COR-L47 (cell line): ENCODE results near the gene KLHL4.
"Not testable (repeated sequence)": the region's sequence is repeated elsewhere in the genome, so short reads cannot be mapped to it uniquely, and the experiment has no call there.

Experiments
- DNase-seq: peaks from one replicate; lab custom pipeline; 2025; lab: John Stamatoyannopoulos, UW

The KLHL4 gene, protein sequence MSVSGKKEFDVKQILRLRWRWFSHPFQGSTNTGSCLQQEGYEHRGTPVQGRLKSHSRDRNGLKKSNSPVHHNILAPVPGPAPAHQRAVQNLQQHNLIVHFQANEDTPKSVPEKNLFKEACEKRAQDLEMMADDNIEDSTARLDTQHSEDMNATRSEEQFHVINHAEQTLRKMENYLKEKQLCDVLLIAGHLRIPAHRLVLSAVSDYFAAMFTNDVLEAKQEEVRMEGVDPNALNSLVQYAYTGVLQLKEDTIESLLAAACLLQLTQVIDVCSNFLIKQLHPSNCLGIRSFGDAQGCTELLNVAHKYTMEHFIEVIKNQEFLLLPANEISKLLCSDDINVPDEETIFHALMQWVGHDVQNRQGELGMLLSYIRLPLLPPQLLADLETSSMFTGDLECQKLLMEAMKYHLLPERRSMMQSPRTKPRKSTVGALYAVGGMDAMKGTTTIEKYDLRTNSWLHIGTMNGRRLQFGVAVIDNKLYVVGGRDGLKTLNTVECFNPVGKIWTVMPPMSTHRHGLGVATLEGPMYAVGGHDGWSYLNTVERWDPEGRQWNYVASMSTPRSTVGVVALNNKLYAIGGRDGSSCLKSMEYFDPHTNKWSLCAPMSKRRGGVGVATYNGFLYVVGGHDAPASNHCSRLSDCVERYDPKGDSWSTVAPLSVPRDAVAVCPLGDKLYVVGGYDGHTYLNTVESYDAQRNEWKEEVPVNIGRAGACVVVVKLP

DNA sequence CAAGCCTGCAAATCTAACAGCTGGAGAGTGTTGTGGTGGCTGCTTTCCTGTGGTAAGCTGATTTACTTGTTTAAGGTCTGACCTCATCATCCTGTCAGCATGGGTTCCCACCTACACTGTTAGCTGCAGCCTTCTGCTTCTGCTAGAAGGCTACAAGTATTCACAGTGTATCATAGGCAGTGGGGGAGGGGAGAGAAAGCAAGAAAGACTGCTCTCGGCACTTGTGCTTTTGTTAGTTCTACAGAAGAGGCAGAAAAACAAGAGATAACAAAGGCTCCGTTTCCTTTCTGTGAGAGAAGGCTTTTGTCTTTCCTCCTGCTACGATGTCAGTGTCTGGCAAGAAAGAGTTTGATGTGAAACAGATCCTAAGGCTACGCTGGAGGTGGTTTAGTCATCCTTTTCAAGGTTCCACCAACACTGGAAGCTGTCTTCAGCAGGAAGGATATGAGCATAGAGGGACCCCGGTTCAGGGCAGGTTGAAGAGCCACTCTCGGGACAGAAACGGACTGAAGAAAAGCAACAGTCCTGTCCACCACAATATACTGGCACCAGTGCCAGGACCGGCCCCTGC is at the start of gene KLHL4:
TSS of gene KLHL4 (plus strand) at position 232 of the 571 bp plus-strand sequence. CDS start at position 324, 92 bp downstream.
- no peak for DNase-seq

DNA sequence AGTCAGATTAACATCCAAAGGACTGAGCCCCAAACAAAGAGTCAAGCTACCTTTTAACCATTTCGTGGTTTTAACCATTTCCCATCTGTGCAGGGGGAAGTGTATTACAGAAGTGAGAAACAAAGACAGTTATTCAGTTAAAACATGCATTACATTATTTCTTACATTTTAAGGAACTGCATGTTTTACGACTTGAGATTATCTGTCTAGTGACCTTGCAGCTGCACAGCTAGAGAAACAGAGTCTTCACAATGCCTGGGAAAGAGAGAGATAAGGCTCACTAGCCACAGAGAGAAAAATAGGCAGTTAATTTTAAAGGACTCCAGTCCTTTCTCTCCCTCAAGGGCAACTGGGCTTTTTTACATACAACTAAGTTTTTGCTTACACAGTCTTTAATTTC is 48.7 kb upstream of the KLHL4 start:
- no peak for DNase-seq

DNA sequence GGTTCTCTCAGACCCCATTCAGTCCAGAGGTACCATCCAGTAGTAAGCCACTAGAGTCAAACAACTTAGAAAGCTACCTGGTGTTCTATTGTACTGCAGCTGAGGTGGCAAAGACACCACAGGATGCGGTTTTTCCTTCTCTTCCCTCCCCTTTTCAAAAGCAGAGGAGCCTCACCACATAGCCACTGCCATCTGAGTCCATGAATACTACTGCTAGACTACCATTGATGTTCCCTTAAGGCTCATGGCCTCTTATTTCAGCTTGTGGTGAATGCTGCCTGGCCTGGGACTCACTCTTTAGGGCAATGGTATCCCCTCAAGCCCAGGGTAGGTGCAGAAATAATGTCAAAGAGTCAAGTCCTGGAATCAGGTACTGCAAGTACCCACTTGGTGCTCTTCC is 41.8 kb upstream of the KLHL4 start:
- no peak for DNase-seq

DNA sequence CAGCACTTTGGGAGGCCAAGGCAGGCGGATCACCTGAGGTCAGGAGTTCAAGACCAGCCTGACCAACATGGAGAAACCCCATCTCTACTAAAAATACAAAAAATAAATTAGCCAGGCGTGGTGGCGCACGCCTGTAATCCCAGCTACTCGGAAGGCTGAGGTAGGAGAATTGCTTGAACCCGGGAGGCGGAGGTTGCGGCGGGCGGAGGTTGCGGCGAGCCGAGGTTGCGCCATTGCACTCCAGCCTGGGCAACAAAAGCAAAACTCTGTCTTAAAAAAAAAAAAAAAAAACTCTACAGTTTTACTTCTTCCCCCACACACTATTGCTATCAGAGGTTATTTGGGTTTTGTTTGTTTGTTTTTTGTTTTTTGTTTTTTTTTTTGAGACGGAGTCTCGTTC is 38.9 kb upstream of the KLHL4 start:
- not testable (repeated sequence) for DNase-seq

DNA sequence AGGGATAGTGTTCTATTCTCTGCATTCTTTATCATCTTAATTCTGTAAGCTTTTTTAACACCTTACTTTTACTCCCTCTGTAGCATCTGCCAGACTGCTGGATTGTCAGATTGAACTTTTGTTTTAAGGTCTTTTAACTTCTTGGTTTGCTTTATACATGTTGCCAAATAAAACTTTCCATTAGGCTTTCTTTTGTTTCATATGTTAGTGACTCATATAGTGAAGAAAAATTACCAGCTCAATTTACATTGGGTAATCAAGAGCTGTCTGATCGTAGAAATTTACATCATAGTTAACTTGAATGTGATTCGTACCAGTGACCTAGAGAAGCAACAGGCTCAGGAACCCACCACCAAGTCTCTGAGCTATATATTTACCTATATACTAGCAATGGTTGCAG is 28.5 kb upstream of the KLHL4 start:
- DNase-seq, result no peak

DNA sequence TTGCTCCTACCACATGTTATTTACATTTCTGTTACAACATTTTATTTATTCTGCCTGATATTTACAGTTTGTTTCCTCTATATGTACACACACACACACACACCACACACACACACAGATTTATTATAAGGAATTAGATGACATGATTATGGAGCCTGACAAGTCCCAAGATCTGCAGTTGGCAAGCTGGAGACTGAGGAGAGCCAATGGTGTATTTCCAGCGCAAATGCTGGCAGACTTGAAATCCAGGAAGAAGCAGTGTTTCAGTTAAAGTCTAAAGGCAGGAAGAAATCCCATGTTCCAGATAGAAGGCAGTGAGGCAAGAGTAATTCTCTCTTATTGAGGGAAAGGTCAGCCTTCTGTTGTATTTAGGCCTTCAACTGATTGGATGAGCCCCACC is 1.8 kb upstream of the KLHL4 start:
- no peak for DNase-seq

DNA sequence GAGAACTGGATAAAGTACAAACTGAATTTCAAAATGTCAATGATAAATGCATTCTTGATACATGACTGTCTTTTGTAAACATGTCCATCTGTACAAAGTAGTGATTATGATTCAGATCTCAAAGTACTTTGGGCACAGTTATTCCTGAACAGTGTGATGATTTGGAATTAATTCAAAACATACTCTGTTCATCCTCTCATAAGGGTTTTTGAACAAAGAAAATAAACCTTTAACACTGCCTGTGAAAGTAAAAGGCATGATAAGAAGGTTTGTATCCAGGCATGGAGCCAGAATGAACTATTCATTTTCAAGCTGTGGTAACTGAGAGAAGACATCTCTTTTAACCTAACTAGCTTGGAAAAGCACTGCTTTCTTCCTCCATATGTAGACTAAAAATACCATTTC is 883 bp upstream of the KLHL4 start:
- DNase-seq, result no peak

DNA sequence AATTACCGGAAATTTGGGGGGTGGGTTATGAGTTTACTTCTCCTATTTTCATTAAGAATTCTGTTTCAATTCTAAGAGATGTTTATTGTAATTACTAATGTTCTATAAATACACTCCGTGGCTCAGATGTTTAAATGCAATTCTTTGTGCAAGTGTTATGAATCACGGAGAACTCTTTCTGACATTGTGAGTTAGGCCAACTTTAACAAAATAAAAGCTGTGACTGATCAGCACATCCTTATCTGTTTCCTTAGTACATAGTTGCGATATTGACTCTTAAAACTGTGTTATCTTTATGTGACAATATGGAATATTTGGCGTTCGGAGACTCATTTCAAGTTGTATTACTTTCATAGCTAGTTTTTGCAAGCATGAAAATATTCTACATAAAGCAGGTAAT is 902 bp downstream of the KLHL4 start:
- no peak for DNase-seq

DNA sequence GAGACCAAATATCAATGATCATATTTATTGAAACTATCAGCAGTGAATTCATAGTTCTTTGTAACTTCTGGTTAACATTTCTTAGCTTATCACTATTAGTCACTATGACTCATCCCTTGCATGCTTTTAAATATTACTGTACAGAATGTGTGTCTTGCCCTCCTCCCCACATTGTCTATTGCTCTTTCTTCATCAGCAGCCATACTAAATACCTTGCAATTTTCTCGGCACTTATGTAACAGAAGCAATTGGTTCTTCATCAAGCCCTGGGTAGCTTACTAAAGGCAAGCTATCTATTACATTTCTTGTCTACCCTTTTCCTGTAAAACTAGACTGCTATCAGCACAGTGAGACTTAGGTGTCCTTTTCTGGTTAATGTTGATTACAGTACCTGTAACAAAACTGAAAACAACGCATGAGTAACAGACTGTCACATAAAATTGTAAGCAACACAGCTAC is 8.2 kb downstream of the KLHL4 start:
- no peak for DNase-seq

DNA sequence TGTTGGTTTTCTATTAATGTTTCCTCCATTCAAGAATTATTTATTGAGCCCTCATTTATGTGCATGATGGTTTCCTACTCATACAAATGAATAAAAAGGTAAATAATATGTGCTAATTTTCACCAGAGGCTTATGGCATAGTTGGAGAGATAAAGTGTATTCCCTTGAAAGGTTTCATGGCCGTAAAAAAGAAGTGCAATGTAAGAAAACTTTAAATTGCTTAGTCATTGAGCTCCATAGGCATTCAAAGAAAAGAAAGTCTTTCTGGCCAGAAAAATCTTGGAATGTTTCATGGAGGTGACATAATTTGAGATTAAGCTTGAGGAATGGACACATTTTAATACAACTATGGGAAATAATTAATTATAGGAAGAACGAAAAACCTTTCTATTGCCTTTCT is 8.7 kb downstream of the KLHL4 start:
- DNase-seq, result no peak

DNA sequence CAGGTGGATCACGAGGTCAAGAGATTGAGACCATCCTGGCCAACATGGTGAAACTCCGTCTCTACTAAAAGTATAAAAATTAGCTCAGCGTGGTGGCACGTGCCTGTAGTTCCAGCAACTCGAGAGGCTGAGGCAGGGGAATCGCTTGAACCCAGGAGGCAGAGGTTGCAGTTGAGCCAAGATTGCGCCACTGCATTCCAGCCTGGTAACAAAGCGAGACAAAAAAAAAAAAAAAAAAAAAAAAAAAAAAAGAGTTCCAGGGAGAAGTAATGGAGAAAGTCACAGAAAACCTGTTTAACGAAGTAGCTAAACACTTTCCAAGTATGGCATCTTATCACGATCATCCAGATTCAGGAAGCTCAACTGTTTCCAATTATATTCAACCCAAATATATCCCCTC is 10.9 kb downstream of the KLHL4 start:
- DNase-seq, result no peak

DNA sequence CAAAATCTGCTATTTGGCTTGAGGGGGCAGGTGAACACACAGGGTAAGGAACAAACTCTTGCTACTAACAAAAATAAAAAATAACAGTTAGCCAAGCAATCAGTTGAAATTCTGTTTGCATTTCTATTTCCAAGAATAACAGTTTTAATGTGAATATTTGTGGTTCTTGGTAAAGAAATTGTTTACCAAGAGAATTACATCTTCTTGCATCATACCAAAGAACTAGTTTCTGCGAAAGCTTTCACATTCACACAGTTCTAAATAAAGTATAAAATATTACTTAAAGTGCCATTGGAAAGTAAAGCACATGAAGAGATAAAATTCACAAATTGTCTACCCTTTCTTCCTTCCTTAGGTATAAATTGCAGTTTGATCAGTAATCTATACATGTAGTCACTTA is 54.4 kb downstream of the KLHL4 start:
- DNase-seq, result no peak

DNA sequence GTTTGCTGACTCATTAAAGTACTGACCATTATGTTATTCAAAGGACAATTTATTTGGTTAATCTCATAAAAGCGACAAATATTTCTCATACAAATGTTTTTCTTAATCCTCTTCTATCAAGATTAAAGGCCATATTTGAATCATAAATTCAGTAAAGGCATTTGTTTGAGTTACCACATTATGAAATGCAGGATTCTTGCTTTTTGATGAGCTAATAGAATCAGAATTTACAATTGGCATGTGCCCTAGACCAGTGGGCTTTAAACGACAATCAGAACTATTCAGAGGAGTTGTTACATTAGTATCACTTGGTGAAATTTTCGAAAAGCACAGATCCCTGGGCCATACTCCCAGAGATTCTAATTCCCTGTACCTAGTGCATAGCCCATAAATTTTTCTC is 55.3 kb downstream of the KLHL4 start:
- DNase-seq, result no peak

DNA sequence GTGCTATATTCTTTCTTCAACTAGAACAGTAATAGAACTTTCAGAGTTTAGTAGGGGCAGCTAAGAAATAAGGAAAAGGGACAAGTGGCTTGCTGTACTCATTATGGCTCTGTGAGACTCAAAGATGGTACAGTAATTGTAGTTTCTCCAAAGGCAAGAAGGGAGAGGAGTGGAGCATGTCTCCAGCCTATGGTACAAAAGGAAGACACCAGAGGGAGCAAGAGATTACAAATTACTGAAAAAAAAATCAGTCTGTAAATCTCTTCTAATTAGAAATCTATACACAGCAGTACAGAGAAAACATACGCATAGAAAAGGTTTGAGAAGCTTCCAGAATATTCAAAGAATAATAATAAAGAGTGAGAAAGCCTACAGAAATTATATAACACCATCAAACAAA is 61.4 kb downstream of the KLHL4 start:
- no peak for DNase-seq

DNA sequence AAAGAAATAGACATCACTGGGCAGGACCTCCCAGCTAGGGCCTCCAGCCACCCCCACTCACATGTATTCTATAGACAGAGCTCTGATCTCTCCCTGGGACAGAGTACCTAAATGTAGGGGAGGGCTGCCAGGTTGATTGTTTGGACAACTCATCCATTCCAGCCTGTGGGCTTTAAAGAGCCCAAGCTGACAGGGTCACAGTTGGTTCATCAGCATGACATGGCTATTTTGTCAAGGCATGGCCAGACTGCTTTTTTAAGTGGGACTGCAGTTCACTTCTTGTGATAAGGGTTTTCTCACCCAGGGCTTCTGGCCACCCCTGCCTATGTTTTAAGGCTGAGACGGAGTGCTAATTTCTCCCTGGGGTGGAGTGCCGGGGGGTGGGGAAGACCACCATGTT is 63.3 kb downstream of the KLHL4 start:
- no peak for DNase-seq

DNA sequence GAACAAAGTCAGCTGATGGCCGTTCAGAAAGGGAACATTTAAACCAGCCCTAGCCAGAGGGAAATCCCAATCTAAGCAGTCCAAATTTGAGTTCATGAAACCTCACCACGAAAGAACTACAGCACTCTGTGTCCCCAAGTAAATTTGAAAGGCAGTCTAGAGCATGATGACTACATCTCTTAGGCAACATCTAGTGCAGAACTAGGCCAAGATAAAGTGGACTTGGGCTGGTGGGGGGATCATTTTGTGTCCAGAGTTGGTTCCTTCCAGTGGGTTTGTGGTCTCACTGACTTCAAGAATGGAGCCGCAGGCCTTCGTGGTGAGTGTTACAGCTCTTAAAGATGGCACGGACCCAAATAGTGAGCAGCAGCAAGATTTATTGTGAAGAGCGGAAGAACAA is 64.9 kb downstream of the KLHL4 start:
- no peak for DNase-seq

DNA sequence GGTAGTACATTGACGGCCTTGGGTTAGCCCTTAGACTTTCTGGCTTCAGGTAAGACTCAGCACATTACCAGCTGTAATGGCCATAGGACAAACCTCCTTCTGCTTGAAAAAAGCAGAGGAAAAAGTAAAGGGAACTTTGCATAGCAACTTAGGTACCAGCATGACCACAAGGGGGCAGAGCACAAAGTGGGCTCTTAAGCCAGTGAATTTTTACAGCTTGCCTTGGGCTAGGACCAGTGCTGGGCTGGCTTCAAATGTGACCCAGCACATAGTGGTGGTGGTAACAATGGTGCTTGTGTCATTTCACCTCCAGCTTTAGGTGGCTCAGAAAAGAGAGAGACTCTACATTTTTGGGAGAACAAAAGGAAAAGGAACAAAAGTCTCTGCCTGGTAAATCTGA is 66.1 kb downstream of the KLHL4 start:
- DNase-seq, result no peak

DNA sequence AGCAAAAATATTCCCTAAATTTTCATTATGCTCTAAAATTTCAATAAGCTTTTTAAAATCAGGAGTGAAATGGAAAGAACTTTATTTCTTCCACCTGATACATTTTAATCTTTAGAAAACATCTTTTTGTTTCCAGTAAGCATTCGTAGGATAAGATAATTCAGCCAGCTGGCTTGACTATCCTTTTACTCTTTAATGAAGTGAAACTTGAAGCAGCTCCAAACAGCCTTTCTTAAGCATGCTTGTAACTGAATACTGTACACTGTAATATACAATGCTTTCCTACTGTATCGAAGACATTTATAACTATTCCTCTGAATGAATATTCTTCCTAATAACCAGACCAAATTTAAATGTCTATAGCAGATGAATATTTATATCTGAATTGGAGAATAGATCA is 98.8 kb downstream of the KLHL4 start:
- no peak for DNase-seq

DNA sequence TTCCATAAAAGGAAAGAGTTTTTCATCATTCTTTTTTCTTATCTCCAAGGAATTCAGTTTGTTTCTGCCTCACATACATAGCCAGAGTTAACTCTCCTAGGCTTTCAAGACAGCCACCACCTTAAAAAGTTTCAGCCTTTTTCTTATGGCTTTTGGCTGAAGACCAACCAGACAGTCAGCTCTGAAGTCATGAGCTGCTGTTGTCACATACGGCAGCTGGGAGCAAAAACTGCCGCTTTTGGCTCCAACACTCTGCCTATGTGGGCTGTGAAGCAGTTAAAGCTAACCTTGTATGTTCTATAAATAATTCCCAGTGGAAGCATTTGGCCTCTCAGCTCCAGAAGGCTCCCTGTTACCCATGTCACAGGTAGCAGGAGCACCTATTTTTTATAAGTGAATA is 104.1 kb downstream of the KLHL4 start:
- no peak for DNase-seq

DNA sequence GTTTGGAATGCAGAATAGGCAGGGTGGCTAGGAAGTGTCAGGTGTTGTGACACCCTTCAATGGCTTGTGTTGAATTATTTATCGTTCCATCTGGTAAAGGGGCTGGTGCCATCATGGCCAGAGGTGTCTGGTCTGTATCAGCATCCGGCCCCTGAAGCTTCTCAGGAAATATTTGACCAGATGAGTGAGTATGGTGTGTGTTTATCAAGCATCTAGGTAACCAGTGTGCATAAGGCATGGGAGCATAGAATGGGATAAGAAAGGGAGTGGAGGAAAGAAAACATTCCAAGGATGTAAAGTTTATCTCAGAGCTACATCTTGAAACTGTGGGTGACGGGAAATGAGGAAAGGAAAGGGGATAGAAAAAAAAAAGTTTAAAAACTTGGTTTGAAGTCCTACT is 109.4 kb downstream of the KLHL4 start:
- no peak for DNase-seq

DNA sequence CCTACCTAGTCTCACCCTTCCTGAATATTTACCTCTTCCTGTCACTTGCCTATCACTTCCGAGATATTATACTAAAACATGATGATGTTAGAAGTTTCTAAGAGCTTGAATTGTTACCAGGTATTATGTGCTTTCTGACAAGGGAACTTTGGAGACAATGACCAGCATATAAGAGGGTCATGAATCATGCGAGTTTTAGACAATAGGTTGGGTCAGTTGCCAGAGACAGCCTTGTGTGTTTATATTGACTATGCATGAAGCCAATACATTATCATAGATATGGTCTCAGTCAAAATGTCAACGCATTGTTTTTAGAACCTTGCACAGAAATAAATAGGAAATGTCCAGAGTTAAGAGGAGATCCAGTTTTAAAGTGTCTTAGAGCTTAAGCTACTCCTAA is 116.8 kb downstream of the KLHL4 start:
- DNase-seq, result no peak

DNA sequence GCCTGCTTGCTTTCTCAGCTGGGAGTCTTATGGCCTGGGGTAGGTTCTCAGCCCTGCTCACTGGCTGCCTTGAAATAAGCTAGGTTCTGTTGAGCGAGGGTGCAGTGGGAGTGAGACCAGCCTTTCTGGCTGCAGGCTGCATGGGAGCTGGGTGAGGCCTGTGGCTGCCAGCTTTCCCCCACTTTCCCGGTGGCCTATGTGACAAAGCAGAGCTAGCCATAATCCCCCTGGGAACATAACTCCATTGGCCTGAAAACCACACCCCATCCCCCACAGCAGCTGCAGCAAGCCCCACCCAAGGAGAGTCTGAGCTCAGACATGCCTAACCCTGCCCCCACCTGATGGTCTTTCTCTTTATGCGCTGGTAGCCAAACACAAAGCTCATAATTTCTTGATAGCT is 118.9 kb downstream of the KLHL4 start:
- no peak for DNase-seq

DNA sequence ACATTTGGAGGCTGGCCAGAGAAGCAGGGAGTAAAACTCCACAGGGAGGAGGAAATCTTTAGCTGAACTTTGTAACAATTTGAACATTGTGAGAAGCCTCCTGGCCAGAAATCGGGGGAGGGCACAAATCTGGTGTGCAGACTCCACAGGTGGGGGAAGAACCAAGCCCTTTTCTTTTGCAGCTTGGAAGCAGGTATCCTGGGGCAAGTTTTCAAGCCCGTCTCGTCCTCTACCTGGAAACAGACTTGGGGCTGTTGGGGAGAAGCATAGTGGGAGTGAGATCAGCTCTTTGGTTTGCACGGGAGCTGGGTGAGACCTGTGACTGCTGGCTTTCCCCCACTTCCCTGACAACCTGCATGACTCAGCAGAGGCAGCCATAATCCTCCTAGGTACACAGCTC is 123.8 kb downstream of the KLHL4 start:
- not testable (repeated sequence) for DNase-seq
